Measurements from ENCODE around the gene SLC22A13.

GRCh38 chr3:38222032-38222634 lies 43.5 kb upstream of the SLC22A13 start:
- TF ChIP-seq CTCF (IDR thresholded peaks at IDR 0.05 in 4 of 5, conservative IDR thresholded peaks at IDR 0.05 in 1 of 5) (no peak), POLR2A (IDR thresholded peaks at IDR 0.05) (no peak)
